ENCODE measurements around the gene ZDHHC1.
A peak's percentile ranks its signal among the peaks of the same experiment; 100 is the strongest.

The ZDHHC1 gene

GRCh38 chr16:67415872-67416793 is at the start of gene ZDHHC1:
Gene ZDHHC1, minus strand, starts transcription at chr16:67416477. Its CDS starts 8,702 bp downstream, at chr16:67407775.
- DNase-seq (ENCODE audit: low read depth in 2 of 2), result peak in 1 of 2 donors; percentile 30

GRCh38 chr16:67464565-67464964 is 48.3 kb upstream of the ZDHHC1 start:
- no peak for DNase-seq (ENCODE audit: low read depth in 2 of 2)

GRCh38 chr16:67463691-67464090 is 47.4 kb upstream of the ZDHHC1 start:
- no peak for DNase-seq (ENCODE audit: low read depth in 2 of 2)

DNA sequence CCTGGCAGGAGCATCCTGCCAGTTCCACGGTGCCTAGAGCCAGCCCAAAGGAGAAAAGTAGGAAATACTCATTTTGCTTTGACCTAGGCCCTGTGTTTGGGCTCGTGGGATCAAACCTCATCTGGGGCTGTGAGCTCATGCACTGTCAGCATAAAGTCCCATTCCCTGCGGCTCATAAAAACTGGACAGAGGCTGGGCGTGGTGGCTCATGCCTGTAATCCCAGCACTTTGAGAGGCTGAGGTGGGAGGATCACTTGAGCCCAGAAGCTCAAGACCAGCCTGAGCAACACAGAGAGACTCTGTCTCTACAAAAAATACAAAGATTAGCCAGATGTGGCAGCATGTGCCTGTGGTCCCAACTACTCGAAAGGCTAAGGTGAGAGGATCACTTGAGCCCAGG is 46.8 kb upstream of the ZDHHC1 start:
- DNase-seq (ENCODE audit: low read depth in 2 of 2), result no peak

DNA sequence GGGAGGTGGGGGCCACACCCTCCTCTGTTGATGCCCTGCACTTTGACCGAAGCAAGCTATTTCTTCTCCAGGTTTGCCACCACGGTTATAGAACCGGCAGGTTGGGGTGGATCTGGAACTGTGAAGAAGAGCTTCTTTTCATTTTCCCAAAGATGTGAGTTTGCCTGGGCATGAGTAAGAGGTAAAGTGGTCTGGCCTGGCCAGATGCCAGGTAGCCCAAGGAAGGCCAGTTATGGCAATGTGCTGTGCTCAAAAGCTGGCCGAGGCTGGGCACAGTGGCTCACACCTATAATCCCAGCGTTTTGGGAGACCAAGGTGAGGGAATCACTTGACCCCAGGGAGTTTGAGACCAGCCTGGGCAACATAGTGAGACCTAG is 46.0 kb upstream of the ZDHHC1 start:
- no peak for DNase-seq (ENCODE audit: low read depth in 2 of 2)

GRCh38 chr16:67461600-67462278 is 45.5 kb upstream of the ZDHHC1 start:
- no peak for DNase-seq (ENCODE audit: low read depth in 2 of 2)

DNA sequence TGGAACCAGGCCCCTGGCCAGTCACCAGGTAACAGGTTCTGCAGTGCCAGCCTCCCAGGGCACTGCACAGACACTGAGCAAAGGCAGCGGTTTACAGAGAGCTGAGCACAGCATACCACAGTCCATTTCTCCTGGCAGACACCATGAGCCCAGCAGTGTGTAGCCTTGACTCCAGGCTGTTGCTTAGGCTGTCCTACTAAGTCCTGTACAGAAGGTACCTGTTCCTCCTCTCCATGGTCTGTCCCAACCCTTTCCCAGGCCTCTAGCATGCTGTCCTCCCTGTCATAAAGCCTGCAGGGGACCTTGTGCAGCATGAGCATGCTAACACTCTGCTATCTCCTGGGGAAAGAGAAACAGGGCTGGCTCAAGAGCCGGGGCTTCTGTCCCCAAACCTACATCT is 44.7 kb upstream of the ZDHHC1 start:
- DNase-seq (ENCODE audit: low read depth in 2 of 2), result no peak

DNA sequence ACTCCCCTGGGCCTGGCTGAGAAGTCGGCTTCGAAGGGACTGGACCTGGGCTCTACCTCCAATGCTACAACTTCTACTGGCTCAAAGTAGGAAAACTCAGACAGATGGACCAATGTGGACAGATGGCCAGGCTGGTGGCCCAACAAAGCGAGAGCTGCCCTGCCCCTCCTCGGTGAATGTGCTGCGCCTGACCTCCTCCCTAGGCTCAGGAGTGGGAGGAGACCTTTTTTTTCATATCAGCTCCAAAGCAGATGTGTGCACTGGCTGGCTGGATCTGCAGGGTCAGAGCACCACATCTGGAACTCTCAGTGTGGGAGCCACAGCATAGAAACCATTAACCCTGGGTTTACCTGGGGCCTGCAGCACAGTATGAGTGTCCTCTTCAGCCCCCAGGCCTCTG is 43.9 kb upstream of the ZDHHC1 start:
- no peak for DNase-seq (ENCODE audit: low read depth in 2 of 2)

GRCh38 chr16:67459861-67460150 is 43.5 kb upstream of the ZDHHC1 start:
- no peak for DNase-seq (ENCODE audit: low read depth in 2 of 2)

- no peak for DNase-seq (ENCODE audit: low read depth in 2 of 2)
These were observed 43.0 kb upstream of the ZDHHC1 start for GRCh38 chr16:67459066-67459860.

- no peak for DNase-seq (ENCODE audit: low read depth in 2 of 2)
These were observed 41.9 kb upstream of the ZDHHC1 start for GRCh38 chr16:67458121-67458641.

DNA sequence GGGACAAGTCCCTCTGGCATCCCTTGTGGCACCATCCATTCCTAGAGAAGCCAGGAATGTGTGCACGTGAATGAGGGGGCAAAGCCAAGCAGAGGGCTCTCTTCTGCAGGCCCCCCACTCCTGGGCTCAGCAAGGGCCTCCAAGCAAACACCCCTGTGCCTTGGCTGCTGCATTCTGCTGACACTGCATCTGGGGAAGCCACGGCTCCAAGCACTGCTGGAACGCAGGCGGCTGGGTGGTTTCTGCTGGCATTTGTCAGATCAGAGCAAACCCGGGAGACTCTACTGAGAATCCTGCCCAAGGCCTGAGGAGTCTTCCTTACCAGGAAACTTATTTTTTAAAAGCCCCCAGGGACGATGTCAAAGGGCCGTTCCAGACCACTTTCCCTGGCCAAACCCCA is 41.3 kb upstream of the ZDHHC1 start:
- no peak for DNase-seq (ENCODE audit: low read depth in 2 of 2)

- no peak for DNase-seq (ENCODE audit: low read depth in 2 of 2)
These were observed 40.3 kb upstream of the ZDHHC1 start for GRCh38 chr16:67456391-67457081.

GRCh38 chr16:67454852-67455251 is 38.6 kb upstream of the ZDHHC1 start:
- no peak for DNase-seq (ENCODE audit: low read depth in 2 of 2)

DNA sequence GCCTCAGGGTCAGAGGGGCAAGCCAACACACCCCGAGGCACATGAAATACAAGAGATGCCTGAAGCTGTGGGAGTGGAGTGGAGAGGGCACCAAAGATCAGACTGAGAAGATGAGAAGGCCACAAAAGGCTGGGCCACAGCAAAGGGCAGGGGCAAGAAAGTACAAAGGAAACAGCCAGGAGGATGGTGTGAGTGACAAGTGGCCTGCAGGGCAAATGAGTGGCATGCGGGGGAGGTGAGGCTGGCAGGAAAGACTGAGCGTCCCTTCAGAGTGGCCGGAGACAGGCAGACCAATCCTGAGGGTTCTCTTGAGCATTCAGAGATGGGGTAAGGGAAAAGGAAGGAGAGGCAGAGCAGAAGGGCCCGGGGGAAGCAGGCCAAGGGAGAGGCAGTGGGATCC is 37.8 kb upstream of the ZDHHC1 start:
- no peak for DNase-seq (ENCODE audit: low read depth in 2 of 2)

- no peak for DNase-seq (ENCODE audit: low read depth in 2 of 2)
These were observed 35.6 kb upstream of the ZDHHC1 start for GRCh38 chr16:67451704-67452435.

- no peak for DNase-seq (ENCODE audit: low read depth in 2 of 2)
These were observed 34.9 kb upstream of the ZDHHC1 start for GRCh38 chr16:67451061-67451703.

GRCh38 chr16:67449739-67450138 is 33.5 kb upstream of the ZDHHC1 start:
- DNase-seq (ENCODE audit: low read depth in 2 of 2), result no peak

GRCh38 chr16:67449336-67449735 is 33.1 kb upstream of the ZDHHC1 start:
- no peak for DNase-seq (ENCODE audit: low read depth in 2 of 2)

DNA sequence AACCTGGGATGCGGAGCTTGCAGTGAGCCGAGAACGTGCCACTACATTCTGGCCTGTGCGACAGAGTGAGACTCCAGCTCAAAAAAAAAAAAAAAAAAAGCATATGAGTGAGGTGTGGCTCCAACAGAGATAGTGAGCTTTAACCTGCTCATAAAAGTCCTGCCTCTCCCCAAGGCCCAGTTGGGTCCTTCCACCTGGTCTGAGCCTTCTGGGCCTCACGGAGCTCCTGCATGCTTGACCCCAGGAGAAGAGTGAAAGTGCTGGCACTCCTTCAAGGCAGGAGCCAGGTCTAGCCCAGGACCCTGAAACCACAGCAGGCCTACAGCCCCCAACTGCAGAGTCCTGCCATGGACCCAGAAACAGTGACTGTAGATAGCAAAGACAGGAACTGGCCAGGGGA is 32.3 kb upstream of the ZDHHC1 start:
- no peak for DNase-seq (ENCODE audit: low read depth in 2 of 2)
